GM19023 (cell line): Measurements from ENCODE around the gene BRAF.
"Not testable (repeated sequence)": the region's sequence is repeated elsewhere in the genome, so short reads cannot be mapped to it uniquely, and the experiment has no call there.

Source experiments
- ATAC-seq: cut with Tn5 transposase; IDR thresholded peaks from one replicate; pipeline ENCODE4 v1.9.1; 2021; ENCODE audit warnings: mild to moderate bottlenecking, moderate library complexity; ENCODE audit not compliant: unreplicated experiment

Gene BRAF

GRCh38 chr7:140774371-140774770, 150.4 kb downstream of the BRAF start:
- ATAC-seq: no peak

DNA sequence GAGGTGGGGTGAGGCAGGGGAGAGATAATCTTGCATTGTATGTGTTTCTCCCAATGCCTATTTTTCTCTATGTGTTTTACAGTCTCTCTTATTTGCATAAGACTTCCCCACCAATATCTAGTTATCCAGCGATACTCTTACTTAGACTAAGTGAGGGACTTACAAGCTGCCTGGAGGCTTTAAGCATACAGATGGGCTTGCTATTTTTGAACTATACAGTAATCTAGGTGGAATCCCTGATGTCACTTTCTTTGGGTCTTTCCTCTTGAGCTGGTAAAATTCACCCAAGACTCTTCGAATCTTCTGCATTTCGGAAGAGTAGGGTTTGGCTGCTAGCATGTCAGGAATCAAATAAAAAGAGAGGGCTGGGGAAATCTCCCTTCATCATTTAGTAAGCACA, 151.6 kb downstream of the BRAF start:
- ATAC-seq: no peak

DNA sequence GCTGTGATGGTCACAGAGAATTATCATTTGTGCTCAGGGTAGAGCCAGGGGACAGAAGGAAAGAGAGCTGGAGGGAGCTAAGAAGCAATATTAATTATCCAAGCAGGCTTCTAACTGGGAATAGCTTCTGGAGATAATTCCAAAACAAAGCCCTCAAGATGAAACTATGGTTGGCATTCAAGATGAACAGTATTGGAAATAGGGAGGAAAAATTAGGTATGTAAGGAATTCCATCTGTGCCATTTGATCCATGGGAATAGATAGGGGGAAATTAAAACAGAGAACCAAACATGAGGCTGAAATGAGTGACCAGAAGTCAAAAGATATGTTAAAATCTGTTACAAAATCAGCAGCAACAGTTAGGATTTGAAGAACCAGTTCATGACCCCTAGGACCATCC, 152.9 kb downstream of the BRAF start:
- ATAC-seq: no peak

- ATAC-seq: no peak
Observed at GRCh38 chr7:140769852-140770251, 154.9 kb downstream of the BRAF start.

GRCh38 chr7:140767418-140767817, 157.3 kb downstream of the BRAF start:
- ATAC-seq: no peak

GRCh38 chr7:140765441-140765840, 159.3 kb downstream of the BRAF start:
- not testable (repeated sequence) for ATAC-seq

DNA sequence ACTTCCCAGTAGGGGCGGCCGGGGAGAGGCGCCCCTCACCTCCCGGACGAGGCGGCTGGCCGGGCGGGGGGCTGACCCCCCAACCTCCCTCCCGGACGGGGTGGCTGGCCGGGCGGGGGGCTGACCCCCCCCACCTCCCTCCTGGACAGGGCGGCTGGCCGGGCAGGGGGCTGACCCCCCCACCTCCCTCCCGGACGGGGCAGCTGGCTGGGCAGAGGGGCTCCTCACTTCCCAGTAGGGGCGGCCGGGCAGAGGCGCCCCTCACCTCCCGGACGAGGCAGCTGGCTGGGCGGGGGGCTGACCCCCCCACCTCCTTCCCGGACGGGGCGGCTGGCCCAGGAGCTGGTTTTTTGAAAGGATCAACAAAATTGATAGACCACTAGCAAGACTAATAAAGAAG, 161.6 kb downstream of the BRAF start:
- not testable (repeated sequence) for ATAC-seq

GRCh38 chr7:140761375-140761774, 163.4 kb downstream of the BRAF start:
- ATAC-seq: not testable (repeated sequence)

DNA sequence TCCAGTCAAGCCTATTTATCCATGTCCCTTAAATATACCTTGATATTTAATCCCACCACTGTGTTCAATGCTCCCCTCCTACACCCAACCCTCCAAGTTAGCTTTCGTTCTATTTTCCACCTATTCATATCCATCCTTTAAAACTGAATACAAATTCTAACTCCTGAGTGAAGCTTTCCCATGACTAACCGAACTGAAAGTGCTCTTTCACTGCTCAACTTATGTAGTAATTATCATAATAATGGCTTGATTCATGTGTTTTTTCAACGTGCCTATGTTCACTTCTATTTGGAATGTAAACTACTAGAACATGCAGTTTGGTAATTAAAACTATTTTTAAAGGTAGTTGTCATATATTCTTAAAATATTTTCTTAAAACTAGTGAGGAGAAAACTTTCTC, 170.2 kb downstream of the BRAF start:
- ATAC-seq: no peak

DNA sequence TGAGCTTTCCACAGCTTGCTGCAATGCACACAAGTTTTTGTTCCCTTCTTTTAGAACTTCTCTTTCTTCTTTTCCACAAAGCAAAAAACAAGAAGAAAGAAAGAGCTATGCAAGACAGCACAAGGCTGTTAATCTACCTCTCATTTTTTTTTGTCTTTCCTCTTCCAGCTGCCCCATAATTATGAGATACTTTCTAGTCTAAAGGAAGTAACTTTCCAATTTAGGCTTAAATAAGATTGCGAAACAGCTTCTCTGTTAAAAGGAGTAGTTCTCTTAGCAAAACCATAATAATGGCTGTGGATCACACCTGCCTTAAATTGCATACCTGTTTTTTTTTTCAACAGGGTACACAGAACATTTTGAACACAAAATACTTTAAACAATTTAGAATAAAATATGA, 172.2 kb downstream of the BRAF start:
- ATAC-seq: no peak

GRCh38 chr7:140746751-140747150, 178.0 kb downstream of the BRAF start:
- ATAC-seq: no peak

DNA sequence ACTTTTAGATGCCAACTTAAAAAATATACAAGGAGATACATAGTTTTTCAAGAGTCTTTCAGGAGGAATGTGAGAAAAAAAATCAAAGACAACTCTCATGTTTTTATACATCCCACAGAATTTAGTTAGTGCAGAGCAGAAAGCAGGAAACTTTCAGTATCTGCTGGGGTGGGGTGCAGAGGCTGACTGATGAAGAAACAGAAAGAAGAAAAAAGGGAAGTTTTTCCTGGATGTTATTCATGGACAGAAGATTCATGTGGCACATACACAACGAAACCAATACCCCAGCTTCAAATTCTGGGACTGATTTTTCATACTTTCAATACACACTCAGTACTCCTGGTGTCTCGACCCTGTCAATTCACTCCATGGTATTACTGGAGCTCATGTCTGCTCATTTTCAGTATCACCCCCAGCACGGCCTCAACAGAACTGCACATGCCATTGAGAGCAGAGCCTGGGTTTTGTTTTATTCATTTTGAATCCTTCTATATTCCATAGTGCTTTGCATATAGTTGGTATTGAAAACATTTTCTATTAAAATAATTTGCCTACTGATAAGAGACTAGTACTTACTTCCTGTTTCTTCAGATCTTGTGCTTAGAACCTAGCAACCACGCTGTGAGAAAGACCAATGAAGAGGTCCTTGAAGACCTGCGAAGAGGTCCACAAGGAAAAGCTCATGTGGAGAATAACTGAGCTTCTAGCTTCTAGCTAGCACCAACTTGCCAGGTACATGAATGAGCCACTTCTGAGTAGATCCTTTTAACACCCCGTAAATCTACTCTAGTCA, 179.3 kb downstream of the BRAF start:
- ATAC-seq: no peak

DNA sequence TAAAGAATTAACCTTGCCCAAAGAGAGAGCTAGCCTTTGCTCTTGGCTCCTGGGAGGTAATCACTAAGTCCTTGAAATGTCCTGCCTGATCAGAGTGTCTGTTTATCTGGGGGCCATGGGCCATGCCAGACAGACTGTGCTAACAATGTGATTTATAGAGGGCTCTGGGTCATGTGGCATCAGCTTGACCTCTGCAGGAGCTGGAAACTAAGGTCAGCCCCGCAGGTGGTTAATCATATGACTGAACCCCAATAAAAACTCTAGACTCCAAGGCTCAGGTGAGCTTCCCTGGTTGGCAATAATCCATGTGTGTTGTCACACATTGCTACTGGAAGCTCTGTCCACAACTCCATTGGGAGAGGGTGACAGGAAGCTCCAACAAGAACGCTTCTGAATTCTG, 180.7 kb downstream of the BRAF start:
- no peak for ATAC-seq

DNA sequence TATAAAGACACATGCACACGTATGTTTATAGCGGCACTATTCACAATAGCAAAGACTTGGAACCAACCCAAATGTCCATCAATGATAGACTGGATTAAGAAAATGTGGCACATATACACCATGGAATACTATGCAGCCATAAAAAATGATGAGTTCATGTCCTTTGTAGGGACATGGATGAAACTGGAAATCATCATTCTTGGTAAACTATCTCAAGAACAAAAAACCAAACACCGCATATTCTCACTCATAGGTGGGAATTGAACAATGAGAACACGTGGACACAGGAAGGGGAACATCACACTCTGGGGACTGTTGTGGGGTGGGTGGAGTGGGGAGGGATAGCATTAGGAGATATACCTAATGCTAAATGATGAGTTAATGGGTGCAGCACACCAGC, 181.5 kb downstream of the BRAF start:
- not testable (repeated sequence) for ATAC-seq

GRCh38 chr7:140738280-140738679, 186.4 kb downstream of the BRAF start:
- ATAC-seq: no peak

DNA sequence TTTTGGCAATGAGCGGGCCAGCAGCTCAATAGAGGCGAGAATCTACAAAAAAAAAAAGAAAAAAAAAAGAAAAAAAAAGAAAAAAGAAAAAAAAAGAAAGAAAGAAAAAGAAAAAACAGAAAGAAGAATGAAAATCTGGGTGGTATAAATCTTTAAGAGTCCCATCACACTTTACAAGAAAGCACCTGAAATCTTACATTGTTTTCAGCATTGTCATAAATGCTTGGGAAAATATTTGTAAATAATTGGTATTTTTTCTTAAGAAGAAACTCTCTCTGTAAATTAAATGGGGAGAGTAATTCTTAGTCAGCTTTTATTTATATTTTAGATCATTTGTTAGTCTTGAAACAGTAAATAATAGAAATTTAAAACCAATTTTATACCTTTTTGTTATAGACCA, 190.0 kb downstream of the BRAF start:
- ATAC-seq: no peak

DNA sequence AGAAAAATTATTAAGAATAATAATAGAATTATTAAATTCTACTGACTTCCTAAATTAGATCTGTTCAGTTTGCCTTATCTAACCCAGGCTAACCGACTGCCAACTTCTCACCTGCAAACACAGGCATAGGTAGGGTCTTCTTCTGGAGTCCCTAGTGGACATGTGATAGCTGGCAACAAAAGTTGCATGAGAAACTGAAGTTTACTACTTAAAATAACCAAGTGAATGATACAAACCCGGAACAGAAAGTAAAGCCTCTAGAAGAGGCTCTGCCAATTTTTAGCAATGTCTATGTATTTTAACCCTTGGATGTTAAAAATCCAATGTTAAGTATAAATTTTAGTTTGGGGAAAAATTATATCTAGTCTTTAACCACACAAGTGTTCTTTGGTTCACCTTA, 190.6 kb downstream of the BRAF start:
- ATAC-seq: no peak

DNA sequence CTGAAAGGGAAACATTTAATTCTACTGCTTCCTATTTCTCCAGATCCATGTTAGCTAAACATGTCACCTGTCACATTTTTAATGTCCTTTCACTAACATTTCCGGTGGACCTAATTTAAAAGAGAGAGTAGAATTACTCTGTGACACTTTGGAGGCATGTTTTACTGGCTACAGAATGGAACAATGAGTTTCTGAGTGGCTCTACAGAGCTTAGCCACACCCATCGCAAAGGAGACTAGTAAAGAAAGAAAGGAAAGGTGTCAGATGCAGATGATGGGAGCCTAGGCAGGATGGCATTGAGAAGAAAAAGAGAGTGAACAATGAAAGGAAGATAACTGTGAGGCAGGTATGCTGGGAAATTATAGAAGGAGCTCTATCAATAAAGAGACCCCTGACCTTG, 192.3 kb downstream of the BRAF start:
- ATAC-seq: no peak

DNA sequence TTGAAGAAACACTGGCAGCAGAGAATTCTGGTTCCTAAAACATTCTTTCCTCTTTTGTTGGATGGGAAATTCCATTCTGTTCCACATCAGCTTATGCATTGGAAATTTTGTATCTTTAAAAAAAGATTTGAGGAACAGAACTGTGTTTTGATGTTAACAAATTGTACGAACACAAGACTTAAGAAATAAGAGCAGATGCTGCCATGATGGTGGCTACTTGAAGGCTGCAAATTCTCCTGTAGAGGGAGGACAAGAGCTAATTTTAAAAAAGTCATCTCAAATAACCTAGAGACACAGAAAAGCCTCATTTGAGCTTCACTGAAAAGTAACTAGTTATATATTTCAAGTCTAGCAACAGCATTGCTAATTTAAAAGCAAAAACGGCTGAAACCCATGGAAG, 198.4 kb downstream of the BRAF start:
- no peak for ATAC-seq

- no peak for ATAC-seq
Observed at GRCh38 chr7:140724706-140725105, 200.0 kb downstream of the BRAF start.

- ATAC-seq: no peak
Observed at GRCh38 chr7:140723574-140723973, 201.2 kb downstream of the BRAF start.

- no peak for ATAC-seq
Observed at GRCh38 chr7:140723006-140723405, 201.7 kb downstream of the BRAF start.

- ATAC-seq: no peak
Observed at GRCh38 chr7:140722254-140722653, 202.5 kb downstream of the BRAF start.
